K562 treated with DMSO at 1 percent for 12 hours (cell line): ENCODE measurements around the gene RNH1. TPM values are rescaled to one million over a fixed set of nuclear protein-coding genes. Genes with fewer than 3 reads are reported as not detected.

ENCODE experiments used
- total RNA-seq: library from RNA; unstranded; fragments of 300-600 nt; gene quantifications from 2 replicates; pipeline ENCODE4 v1.2.3, GENCODE V29; 2022; ENCODE audit not compliant: insufficient read depth

RNH1 gene
- 164 and 185 TPM in 2 replicates for total RNA-seq

DNA sequence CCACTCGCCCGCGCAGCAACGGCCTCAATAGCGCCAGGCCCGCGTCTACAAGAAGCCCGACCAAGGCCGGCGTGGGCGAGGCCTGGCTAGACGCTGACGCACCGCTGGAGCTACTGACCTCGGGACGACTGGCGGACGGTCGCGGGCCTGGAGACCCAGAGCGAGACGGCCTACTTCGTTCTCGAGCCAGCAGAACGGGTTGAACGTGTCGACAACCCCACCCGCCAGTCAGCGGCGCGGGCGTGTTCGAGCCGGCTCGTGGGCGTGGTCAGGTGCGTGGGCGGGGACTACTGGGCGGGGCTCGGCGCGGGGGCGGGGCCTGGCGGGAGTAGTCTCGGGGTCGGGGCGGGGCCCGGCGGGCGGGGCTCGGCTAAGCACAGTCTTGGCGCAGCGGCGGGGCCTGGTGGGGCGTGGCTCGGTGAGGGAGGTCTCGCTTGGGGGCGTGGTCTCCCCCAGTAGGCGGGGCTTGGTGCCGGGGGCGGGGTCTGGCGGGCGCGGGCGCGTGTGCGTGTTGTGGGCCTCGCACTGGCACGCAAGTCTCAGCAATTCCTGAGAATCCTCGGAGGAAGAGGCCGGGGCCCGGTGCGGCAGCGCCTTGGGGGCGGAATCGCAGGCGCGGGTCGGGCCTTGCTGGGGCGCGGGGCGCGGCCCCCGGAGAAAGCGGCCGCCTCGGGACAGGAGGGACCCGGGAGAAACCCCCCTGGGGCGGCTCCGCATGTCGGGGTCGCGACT is at the start of gene RNH1:
Gene RNH1 (minus strand): TSS at position 248 of the 732 bp plus-strand sequence. CDS start 5,080 bp downstream, outside the sequence.

DNA sequence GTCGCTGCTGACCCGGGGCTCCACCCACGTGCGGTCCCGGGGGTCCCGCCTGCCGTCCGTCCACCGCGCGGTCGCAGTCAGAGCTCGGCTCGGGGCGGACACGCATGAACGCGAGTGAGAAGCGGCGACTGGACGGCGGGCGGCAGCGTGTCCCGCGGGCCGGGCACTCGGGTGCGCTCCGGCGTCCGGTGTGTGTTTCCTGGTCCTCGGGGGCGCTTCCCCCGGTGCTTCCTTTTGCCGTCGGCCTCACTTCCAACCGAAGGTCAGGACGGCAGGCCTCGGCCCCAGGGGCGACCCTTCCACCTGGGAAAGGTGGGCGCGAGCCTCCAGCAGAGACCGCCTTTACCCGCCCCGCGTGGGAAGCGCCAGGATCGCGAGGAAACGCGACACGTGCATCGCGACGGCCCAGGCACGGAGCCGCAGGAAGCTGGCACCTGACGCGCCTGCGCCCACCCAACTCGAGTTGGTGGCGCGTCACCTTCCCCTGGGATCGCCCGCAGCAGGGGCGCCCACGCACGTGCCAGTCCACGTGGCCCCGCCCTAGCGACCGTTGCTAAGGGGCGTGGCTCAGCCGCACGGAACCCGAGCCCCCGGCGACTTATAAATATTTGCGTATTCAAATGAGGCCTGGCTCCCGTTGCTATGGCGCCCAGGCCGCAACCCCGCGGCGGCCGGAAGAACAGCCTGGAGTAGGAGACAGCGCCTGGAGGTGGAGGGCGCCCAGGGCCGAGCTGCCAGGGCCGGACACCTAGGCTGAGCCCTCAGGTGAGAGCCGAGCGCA is 30.0 kb upstream of the RNH1 start, which contains the start of gene LRRC56:
Gene LRRC56 (plus strand): TSS at position 687 of the 781 bp plus-strand sequence. CDS start 3,158 bp downstream, outside the sequence.

DNA sequence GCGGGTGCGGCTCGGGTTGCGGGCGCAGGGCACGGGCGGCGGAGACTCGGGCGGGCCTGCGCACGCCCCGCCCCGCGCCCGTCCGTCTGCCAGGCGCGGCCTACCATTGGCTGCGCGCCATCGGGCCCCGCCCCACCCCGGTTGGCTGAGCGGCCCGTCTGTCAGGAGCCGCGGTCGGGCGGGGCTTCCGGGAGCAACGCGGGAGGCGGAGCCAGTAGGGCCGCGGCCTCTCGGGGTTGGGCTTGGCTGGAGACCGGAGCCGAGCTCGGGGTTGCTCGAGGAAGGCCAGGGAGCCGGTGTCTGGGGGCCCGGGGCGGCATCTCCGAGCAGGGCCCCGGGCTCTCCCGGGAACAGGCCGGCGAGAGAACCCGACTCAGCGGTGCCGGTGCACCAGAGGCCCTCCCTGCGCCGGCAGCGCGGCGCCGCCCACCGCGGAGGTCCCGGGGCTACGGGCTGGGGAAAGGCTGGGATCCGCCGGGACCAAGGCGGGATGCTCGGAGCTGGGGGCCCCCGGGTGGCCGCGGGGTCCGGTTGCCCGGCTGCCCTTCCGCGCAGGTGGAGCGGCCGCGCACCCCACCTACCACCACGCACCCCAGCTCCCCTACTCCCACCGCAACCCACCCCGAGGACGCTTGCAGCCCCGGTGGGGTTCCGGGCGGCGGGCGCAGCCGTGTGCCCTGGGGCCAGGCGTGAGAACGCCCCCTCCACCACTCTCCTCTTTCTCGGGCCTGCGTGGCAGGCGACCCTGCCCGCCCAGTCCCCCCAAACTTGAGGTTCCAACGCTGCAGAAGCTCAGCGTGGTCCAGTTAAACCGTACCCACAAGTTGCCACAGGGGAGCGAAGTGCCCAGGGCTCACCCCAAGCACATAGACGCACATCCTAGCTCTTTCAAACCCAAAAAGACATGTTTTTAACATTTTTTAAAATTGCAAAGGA is 28.7 kb upstream of the RNH1 start, which contains the start of gene HRAS:
Gene HRAS (minus strand): TSS at position 58 of the 936 bp plus-strand sequence.

DNA sequence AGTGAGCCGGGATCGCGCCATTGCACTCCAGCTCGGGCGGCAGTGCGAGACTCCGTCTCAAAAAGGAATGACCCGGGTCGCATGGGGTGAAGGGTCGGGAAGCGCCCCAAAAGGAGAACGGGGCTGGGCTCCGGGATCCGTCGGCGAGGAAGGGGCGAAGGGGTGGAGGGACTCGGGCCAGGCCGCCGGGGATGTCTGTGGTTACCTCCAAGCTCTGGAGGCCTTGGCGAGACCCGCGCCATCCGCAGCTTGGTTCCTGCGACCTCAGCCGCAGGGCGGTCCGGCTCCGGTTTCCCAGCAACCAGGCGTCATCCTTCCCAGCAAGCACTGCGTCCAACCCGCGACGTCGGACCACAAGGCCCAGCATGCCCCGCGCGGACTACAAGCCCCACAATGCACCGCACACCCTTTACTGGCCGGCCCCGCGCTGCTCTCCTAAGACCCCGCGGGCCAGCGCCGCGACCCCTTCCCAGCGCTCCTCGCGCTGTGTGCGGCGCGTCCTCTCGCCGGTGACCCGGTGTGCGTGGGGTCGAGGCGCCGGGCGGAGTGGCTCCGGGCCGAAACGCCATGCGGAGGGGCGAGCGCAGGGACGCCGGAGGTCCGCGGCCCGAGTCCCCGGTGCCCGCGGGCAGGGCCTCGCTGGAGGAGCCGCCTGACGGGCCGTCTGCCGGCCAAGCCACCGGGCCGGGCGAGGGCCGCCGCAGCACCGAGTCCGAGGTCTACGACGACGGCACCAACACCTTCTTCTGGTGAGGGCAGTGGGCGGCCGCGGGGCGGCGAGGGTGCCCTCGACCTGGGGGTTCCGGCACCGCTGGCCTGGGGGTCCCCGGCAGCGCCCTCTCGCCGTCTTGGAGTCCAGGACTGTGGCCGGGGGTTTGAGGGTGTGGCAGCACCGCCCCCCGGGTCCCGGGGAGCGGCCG is 56.9 kb downstream of the RNH1 start, which contains the start of gene PTDSS2:
Gene PTDSS2 (plus strand): TSS at position 391 of the 920 bp plus-strand sequence. CDS start 177 bp downstream, at position 568.

Other genes with a start within 250 kb of the RNH1 start
- 0.50 and 1.1 TPM in 2 replicates for gene NLRP6, start 228.8 kb downstream of the RNH1 start, total RNA-seq
- gene PGGHG, start 218.1 kb downstream of the RNH1 start, total RNA-seq: 18.9 and 35.8 TPM in 2 replicates
- gene IFITM5, start 207.7 kb downstream of the RNH1 start, total RNA-seq: not detected in 2 replicates
- 303 and 402 TPM in 2 replicates for gene IFITM2, start 199.4 kb downstream of the RNH1 start, total RNA-seq
- gene IFITM1, start 193.2 kb downstream of the RNH1 start, total RNA-seq: 692 and 697 TPM in 2 replicates
- 195 and 221 TPM in 2 replicates for gene IFITM3, start 186.4 kb downstream of the RNH1 start, total RNA-seq
- 14.1 and 23.4 TPM in 2 replicates for gene B4GALNT4, start 137.7 kb downstream of the RNH1 start, total RNA-seq
- 59.0 and 60.2 TPM in 2 replicates for gene PKP3, start 113.0 kb downstream of the RNH1 start, total RNA-seq
- gene SIGIRR, start 92.2 kb downstream of the RNH1 start, total RNA-seq: 155 and 218 TPM in 2 replicates
- gene ANO9, start 65.2 kb downstream of the RNH1 start, total RNA-seq: 5.6 and 11.0 TPM in 2 replicates
- 48.3 and 52.0 TPM in 2 replicates for gene PTDSS2, start 57.0 kb downstream of the RNH1 start, total RNA-seq
- gene HRAS, start 28.3 kb upstream of the RNH1 start, total RNA-seq: 30.0 and 51.1 TPM in 2 replicates
- gene LRRC56, start 30.3 kb upstream of the RNH1 start, total RNA-seq: 1.9 and 3.7 TPM in 2 replicates
- gene LMNTD2, start 53.5 kb upstream of the RNH1 start, total RNA-seq: 2.0 and 2.8 TPM in 2 replicates
- gene RASSF7, start 53.7 kb upstream of the RNH1 start, total RNA-seq: 40.8 and 66.7 TPM in 2 replicates
- gene PHRF1, start 69.2 kb upstream of the RNH1 start, total RNA-seq: 9.8 and 21.1 TPM in 2 replicates
- gene IRF7, start 108.7 kb upstream of the RNH1 start, total RNA-seq: 41.5 and 44.6 TPM in 2 replicates
- not detected in 2 replicates for gene CDHR5, start 117.7 kb upstream of the RNH1 start, total RNA-seq
- gene SCT, start 119.9 kb upstream of the RNH1 start, total RNA-seq: not detected in 2 replicates
- 0.88 and 1.6 TPM in 2 replicates for gene DRD4, start 130.0 kb upstream of the RNH1 start, total RNA-seq
- 51.5 and 67.2 TPM in 2 replicates for gene DEAF1, start 188.0 kb upstream of the RNH1 start, total RNA-seq
- 19.1 and 32.6 TPM in 2 replicates for gene TMEM80, start 188.6 kb upstream of the RNH1 start, total RNA-seq
- 5.2 and 7.1 TPM in 2 replicates for gene EPS8L2, start 199.0 kb upstream of the RNH1 start, total RNA-seq
- gene TALDO1, start 240.2 kb upstream of the RNH1 start, total RNA-seq: 543 and 606 TPM in 2 replicates